Measurements from ENCODE around the gene SFTPD. TPM values are rescaled to one million over a fixed set of nuclear protein-coding genes. Genes with fewer than 3 reads are reported as not detected.

SFTPD gene
- total RNA-seq, 1 donor from 2014 or later, result not detected

Other genes with a start within 250 kb of the SFTPD start
- gene NUTM2B, start 245.9 kb downstream of the SFTPD start, total RNA-seq, result 1.0 TPM
- gene NUTM2E, start 122.4 kb downstream of the SFTPD start, total RNA-seq, result not detected
- gene TMEM254, start 129.6 kb upstream of the SFTPD start, total RNA-seq, result 8.9 TPM
- gene PLAC9, start 183.6 kb upstream of the SFTPD start, total RNA-seq, result 36.5 TPM

All from skeletal muscle tissue (tissue), 1 donor.